ENCODE measurements around the gene PRPF19.

- no peak for TF ChIP-seq EZH2phosphoT487 (IDR thresholded peaks at IDR 0.05; ENCODE audit: insufficient read depth, low read depth)
- no peak for TF ChIP-seq EZH2 (IDR thresholded peaks at IDR 0.05; ENCODE audit: insufficient read depth, poor library complexity, severe bottlenecking)
Measured at GRCh38 chr11:60930394-60930793, 24.0 kb upstream of the PRPF19 start.

All from GM23248 (cell line).